ENCODE results near the gene MTG2. TPM values are rescaled to one million over a fixed set of nuclear protein-coding genes. Genes with fewer than 3 reads are reported as not detected.

Gene MTG2
- total and polyA plus RNA-seq, 2 of the 13 experiments (the other 11 are each of a cell fraction or from before 2014, with no cell fraction given), result 20.4 to 37.8 TPM

- 0 out of 2 replicates have a peak, but pooled peaks have one; percentile 26 for TF ChIP-seq ZHX2 (IDR thresholded peaks at IDR 0.05; ENCODE audit: low read depth)
- TF ChIP-seq ZHX2 (CRISPR knock-in tag; IDR thresholded peaks at IDR 0.05; ENCODE audit: borderline replicate concordance), result no peak
- TF ChIP-seq PHF8 (CRISPR knock-in tag; IDR thresholded peaks at IDR 0.05), result peak; percentile 26; the same call in 1 of the 2 replicates
These were observed 33.1 kb upstream of the MTG2 start (continued) for GRCh38 chr20:62149532-62150309.

- Histone ChIP-seq H3K4me1 (ENCODE audit: insufficient read depth, low read length) (peaks cover 65% of the 10 kb centered on the region), H3K79me2 (ENCODE audit: insufficient read depth, low read length) (peaks cover 96% of the 10 kb centered on the region), H4K20me1 (ENCODE audit: insufficient read depth, low read length) (peaks cover 38% of the 10 kb centered on the region), H2AFZ (ENCODE audit: low read length) (no peak overlapping the region), H3K9me3 (ENCODE audit: low read length) (no peaks in the 10 kb centered on the region), H3K4me2 (ENCODE audit: low read depth, low read length) (no peak overlapping the region), H3K4me3 (replicated peaks in 1 of 3; ENCODE audit: insufficient read depth in 1 of 3, low read depth in 2 of 3, low read length in 3 of 3) (no peak overlapping the region), H3K36me3 (replicated peaks in 1 of 2; ENCODE audit: control insufficient read depth in 1 of 2, insufficient read depth in 2 of 2, low read length in 2 of 2) (peaks cover 8 to 29% of the 10 kb centered on the region in 2 experiments; a peak in 4 of 5 replicates), H3K27me3 (ENCODE audit: control insufficient read depth in 1 of 2, insufficient read depth in 2 of 2, low read length in 2 of 2) (no peaks in the 10 kb centered on the region), H3K9ac (ENCODE audit: insufficient read depth, low read depth, low read length) (no peak overlapping the region), H3K27ac (ENCODE audit: extremely low read length, insufficient read depth, low read length) (peak overlapping the region; percentile 60)
- no peak for DNase-seq (ENCODE audit: low spot score)
- ChIA-PET CTCF (ENCODE audit: low intra/inter-chr PET ratio, low total read pairs) (no interaction called here), POLR2A (no interaction called here)
- intact Hi-C loops (cut with micrococcal nuclease; ENCODE audit: unreplicated experiment) (no loop called here), in situ Hi-C loops (cut with HindIII; ENCODE audit: extremely low pct_ligation_motif_present, low pct_unique_long_range_greater_than_20kb) (no loop called here)
- no peak for ATAC-seq
- FAIRE-seq, result no peak
- no TSS peak for BruUV-seq (replicated peaks)
- 97% methylated on average over 11 of the region's 11 CpGs for WGBS (ENCODE audit: low lambda C conversion rate)
- no peak for TF ChIP-seq ZSCAN9 (CRISPR knock-in tag; IDR thresholded peaks at IDR 0.05; ENCODE audit: borderline replicate concordance)
- no peak for TF ChIP-seq ZNF441 (CRISPR knock-in tag; IDR thresholded peaks at IDR 0.05; ENCODE audit: borderline replicate concordance)
- no peak for TF ChIP-seq FOSL2 (CRISPR knock-in tag; IDR thresholded peaks at IDR 0.05)
- no peak for TF ChIP-seq BCLAF1 (IDR thresholded peaks at IDR 0.05)
- TF ChIP-seq ZNF552 (CRISPR knock-in tag; IDR thresholded peaks at IDR 0.05; ENCODE audit: borderline replicate concordance), result 0 out of 2 replicates have a peak, but pooled peaks have one; percentile 7
- TF ChIP-seq CC2D1A (CRISPR knock-in tag; IDR thresholded peaks at IDR 0.05), result no peak
- TF ChIP-seq MXD4 (CRISPR knock-in tag; IDR thresholded peaks at IDR 0.05), result no peak
- 0 out of 2 replicates have a peak, but pooled peaks have one; percentile 9 for TF ChIP-seq MYC (CRISPR knock-in tag; IDR thresholded peaks at IDR 0.05; ENCODE audit: borderline replicate concordance)
- TF ChIP-seq MXD3 (CRISPR knock-in tag; IDR thresholded peaks at IDR 0.05), result no peak
- no peak for TF ChIP-seq ZNF724P (CRISPR knock-in tag; IDR thresholded peaks at IDR 0.05; ENCODE audit: borderline replicate concordance)
- 0 out of 2 replicates have a peak, but pooled peaks have one; percentile 16 for TF ChIP-seq BRD4 (CRISPR knock-in tag; IDR thresholded peaks at IDR 0.05)
- no peak for TF ChIP-seq TCF7 (IDR thresholded peaks at IDR 0.05; ENCODE audit: low read depth)
These were observed 32.6 kb upstream of the MTG2 start for GRCh38 chr20:62150310-62150575.

All from HepG2 (cell line).